BLaER1 treated with 17β-estradiol and CSF1 and Interleukin-3, amounts not matched to agents 10 nM and 100 nM (cell line): ENCODE results near the gene ILF2.
A peak's percentile ranks its signal among the peaks of the same experiment; 100 is the strongest.

Experiments used
- H3K27ac ChIP-seq, 11 experiments: shearing (Covaris generic); formaldehyde crosslinking; 2 replicates each; pipeline ENCODE4 v1.8.1; 2022
- H3K27me3 ChIP-seq, 11 experiments: shearing (Covaris generic); formaldehyde crosslinking; 2 replicates each; pipeline ENCODE4 v1.8.1; 2022
- H3K36me3 ChIP-seq, 11 experiments: shearing (Covaris generic); formaldehyde crosslinking; 2 replicates each; pipeline ENCODE4 v1.8.1; 2022
- H3K4me1 ChIP-seq, 10 experiments: shearing (Covaris generic); formaldehyde crosslinking; 2 replicates each; pipeline ENCODE4 v1.8.1; 2022
- H3K4me2 ChIP-seq, 11 experiments: shearing (Covaris generic); formaldehyde crosslinking; 2 replicates each; pipeline ENCODE4 v1.8.1; 2022
- H3K4me3 ChIP-seq, 10 experiments: shearing (Covaris generic); formaldehyde crosslinking; 2 replicates each; pipeline ENCODE4 v1.8.1; 2022
- H3K9ac ChIP-seq, 11 experiments: shearing (Covaris generic); formaldehyde crosslinking; 2 replicates each; pipeline ENCODE4 v1.8.1; 2022
- H3K9me3 ChIP-seq, 11 experiments: shearing (Covaris generic); formaldehyde crosslinking; replicated peaks in 1 of 11; 2 replicates each; pipeline ENCODE4 v1.8.1; 2022
- H4K20me1 ChIP-seq, 11 experiments: shearing (Covaris generic); formaldehyde crosslinking; 2 replicates each; pipeline ENCODE4 v1.8.1; 2022
- Cebpa-rat ChIP-seq, 11 experiments: shearing (Covaris generic); IDR thresholded peaks; 2 replicates each; pipeline ENCODE4 v1.8.1; 2022

Gene ILF2

DNA sequence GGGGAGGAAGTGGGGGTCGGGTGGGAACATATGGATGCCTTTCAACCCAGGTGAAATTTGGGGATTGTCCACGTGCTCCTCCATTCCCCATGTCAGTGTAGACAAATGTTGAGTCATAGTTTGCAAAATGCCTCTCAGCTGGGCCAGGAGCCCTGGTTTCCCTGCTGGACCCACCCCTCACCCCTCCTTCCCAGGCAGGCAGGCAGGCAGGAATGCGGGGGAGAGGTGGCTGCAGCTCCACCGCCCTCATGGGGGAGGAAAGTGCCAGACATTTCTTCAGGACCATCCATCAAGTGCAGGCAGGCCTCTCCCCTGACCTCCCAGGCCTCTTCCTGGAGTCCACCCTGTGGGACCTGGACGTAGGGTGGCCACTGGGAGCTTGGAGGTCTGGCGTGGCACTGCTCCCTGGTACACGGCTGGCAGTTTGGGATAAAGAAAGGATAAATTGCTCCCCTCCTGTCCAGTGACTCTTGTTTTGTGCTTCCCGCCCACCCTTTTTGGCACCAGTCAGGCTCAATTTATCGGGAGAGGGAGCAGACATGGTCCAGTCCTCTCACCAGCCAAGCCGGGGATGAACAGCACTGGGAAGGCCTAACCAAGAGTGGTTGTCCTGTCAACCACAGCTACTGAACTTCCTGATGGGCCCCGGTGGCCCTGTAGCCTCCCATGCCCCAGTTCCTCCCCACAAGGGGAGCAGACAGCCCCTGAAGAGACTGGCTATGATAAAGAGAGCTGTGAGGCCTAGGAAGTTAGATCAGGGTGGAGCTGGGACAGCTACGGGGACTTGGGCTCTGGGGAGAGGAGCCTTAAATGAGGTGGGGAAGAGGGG is 26.6 kb upstream of the ILF2 start:
- Histone ChIP-seq H3K27ac (peak overlapping the region in 10 of 11 experiments; percentile 0 to 68 (median 43); a peak in 18 of 22 replicates), H3K27me3 (0 out of 22 replicates have a peak, but pooled peaks cover 0 to 5% (median 0%) of the 10 kb centered on the region in 11 experiments), H3K4me2 (peak overlapping the region; percentile 27 to 74 (median 62)), H3K4me1 (peaks cover 12 to 26% (median 18%) of the 10 kb centered on the region in 10 experiments), H3K9me3 (no peaks in the 10 kb centered on the region), H4K20me1 (no peaks in the 10 kb centered on the region), H3K36me3 (no peaks in the 10 kb centered on the region), H3K4me3 (no peak overlapping the region), H3K9ac (peak overlapping the region in 9 of 11 experiments; percentile 4 to 59 (median 44); a peak in 9 of 22 replicates)
- TF ChIP-seq Cebpa-rat (IDR thresholded peaks at IDR 0.05) = no peak

GRCh38 chr1:153696741-153697140 is 25.9 kb upstream of the ILF2 start:
- H3K4me2 ChIP-seq = no peak overlapping the region
- no peaks in the 10 kb centered on the region for H4K20me1 ChIP-seq
- no peaks in the 10 kb centered on the region for H3K36me3 ChIP-seq
- no peak for TF ChIP-seq Cebpa-rat (IDR thresholded peaks at IDR 0.05)
- peaks cover 12 to 20% (median 19%) of the 10 kb centered on the region in 10 experiments for H3K4me1 ChIP-seq
- H3K27ac ChIP-seq = no peak overlapping the region
- H3K27me3 ChIP-seq = 0 out of 22 replicates have a peak, but pooled peaks cover 0 to 5% (median 0%) of the 10 kb centered on the region in 11 experiments
- H3K4me3 ChIP-seq = no peak overlapping the region
- H3K9ac ChIP-seq = no peak overlapping the region
- no peaks in the 10 kb centered on the region for H3K9me3 ChIP-seq

DNA sequence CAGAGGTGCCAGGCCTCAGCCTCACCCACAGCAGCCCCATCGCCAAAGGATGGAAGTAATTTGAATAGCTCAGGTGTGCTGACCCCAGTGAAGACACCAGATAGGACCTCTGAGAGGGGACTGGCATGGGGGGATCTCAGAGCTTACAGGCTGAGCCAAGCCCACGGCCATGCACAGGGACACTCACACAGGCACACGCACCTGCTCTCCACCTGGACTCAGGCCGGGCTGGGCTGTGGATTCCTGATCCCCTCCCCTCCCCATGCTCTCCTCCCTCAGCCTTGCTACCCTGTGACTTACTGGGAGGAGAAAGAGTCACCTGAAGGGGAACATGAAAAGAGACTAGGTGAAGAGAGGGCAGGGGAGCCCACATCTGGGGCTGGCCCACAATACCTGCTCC is 22.7 kb upstream of the ILF2 start:
- H3K4me2 ChIP-seq = no peak overlapping the region
- H3K4me3 ChIP-seq = no peak overlapping the region
- no peaks in the 10 kb centered on the region for H3K36me3 ChIP-seq
- no peak overlapping the region for H3K27ac ChIP-seq
- no peaks in the 10 kb centered on the region for H4K20me1 ChIP-seq
- no peaks in the 10 kb centered on the region for H3K9me3 ChIP-seq
- no peak for TF ChIP-seq Cebpa-rat (IDR thresholded peaks at IDR 0.05)
- peaks cover 17 to 45% (median 43%) of the 10 kb centered on the region in 10 experiments for H3K4me1 ChIP-seq
- H3K9ac ChIP-seq = no peak overlapping the region
- H3K27me3 ChIP-seq = 0 out of 22 replicates have a peak, but pooled peaks cover 0 to 5% (median 0%) of the 10 kb centered on the region in 11 experiments

GRCh38 chr1:153688736-153689328 is 18.0 kb upstream of the ILF2 start:
- no peaks in the 10 kb centered on the region for H3K9me3 ChIP-seq
- H3K27me3 ChIP-seq = no peaks in the 10 kb centered on the region
- no peaks in the 10 kb centered on the region for H4K20me1 ChIP-seq
- no peak overlapping the region; a peak in 1 of 20 replicates for H3K4me3 ChIP-seq
- peak overlapping the region in 2 of 11 experiments; percentile 8 to 32; a peak in 1 of 22 replicates for H3K9ac ChIP-seq
- no peaks in the 10 kb centered on the region for H3K36me3 ChIP-seq
- H3K4me2 ChIP-seq = peak overlapping the region; percentile 69 to 95 (median 83)
- H3K27ac ChIP-seq = peak overlapping the region in 5 of 11 experiments; percentile 20 to 48 (median 30); a peak in 2 of 22 replicates
- TF ChIP-seq Cebpa-rat (IDR thresholded peaks at IDR 0.05) = no peak
- peaks cover 16 to 48% (median 42%) of the 10 kb centered on the region in 10 experiments for H3K4me1 ChIP-seq

DNA sequence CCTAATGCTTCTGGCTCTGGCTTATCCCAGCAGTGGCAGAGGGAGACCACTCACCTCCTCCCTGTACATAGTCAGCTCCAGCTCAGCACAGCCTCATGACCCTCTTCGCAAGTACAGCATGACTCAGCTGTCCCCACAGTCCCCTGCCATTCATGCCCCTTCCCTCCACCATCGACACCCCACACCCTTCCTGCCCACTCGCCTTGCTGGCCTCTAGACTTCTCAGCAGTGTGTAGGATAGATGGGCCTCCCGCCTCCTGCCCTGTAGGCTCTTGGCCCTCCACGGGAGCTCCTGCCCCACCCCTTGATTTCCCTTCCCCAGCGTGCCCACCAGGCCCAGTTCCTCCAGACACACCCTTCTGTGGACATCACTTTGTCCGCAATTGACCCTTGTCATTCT is 17.5 kb upstream of the ILF2 start:
- no peak for TF ChIP-seq Cebpa-rat (IDR thresholded peaks at IDR 0.05)
- Histone ChIP-seq H3K9ac (peak overlapping the region in 1 of 11 experiments; percentile 8; a peak in 1 of 22 replicates), H3K4me2 (peak overlapping the region; percentile 69 to 95 (median 83))

DNA sequence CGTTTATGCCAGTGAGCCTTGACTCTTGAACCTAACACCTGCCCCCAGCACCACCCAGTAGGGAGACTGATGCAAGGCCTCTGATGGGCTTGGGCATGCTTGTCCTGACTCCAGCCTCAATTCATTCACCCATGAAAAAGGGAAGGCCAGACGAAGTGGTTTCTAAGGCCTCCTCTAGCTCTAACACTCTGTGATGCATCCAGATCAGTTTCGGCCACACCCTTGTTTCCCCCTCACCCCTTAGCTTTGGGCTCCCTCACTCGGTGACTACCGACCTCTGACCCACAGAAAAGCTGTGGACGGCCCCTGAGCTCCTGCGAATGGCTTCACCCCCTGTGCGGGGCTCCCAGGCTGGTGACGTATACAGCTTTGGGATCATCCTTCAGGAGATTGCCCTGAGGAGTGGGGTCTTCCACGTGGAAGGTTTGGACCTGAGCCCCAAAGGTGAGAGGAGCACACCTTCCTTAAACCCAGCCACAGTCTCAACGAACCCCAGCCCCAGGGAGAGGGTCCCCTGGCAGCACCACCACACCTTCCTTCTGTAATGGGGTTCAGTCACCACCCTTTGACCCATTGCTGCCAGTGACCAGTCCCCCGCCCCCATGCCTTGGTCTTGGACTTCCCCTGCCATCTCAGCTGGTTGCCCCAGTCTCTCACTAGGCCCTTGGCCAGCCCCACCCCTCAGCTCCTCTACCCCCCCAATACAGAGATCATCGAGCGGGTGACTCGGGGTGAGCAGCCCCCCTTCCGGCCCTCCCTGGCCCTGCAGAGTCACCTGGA is 16.7 kb upstream of the ILF2 start:
- Histone ChIP-seq H3K4me1 (peaks cover 16 to 50% (median 42%) of the 10 kb centered on the region in 10 experiments), H3K4me2 (peak overlapping the region; percentile 69 to 95 (median 83)), H4K20me1 (no peaks in the 10 kb centered on the region; a peak in 1 of 22 replicates), H3K27me3 (peaks cover 0 to 5% (median 0%) of the 10 kb centered on the region in 11 experiments; a peak in 2 of 22 replicates), H3K27ac (peak overlapping the region in 4 of 11 experiments; percentile 9 to 48 (median 28); a peak in 2 of 22 replicates), H3K36me3 (no peaks in the 10 kb centered on the region), H3K9me3 (no peaks in the 10 kb centered on the region), H3K4me3 (no peak overlapping the region), H3K9ac (no peak overlapping the region; a peak in 1 of 22 replicates)
- TF ChIP-seq Cebpa-rat (IDR thresholded peaks at IDR 0.05) = no peak

More for the DNA sequence above, 17.5 kb upstream of the ILF2 start:
- H3K36me3 ChIP-seq = no peaks in the 10 kb centered on the region
- 0 out of 22 replicates have a peak, but pooled peaks cover 0 to 2% (median 0%) of the 10 kb centered on the region in 11 experiments for H3K27me3 ChIP-seq
- H3K4me1 ChIP-seq = peaks cover 16 to 50% (median 42%) of the 10 kb centered on the region in 10 experiments
- H3K27ac ChIP-seq = peak overlapping the region in 6 of 11 experiments; percentile 9 to 48 (median 28); a peak in 8 of 22 replicates
- H3K4me3 ChIP-seq = no peak overlapping the region
- no peaks in the 10 kb centered on the region for H3K9me3 ChIP-seq
- no peaks in the 10 kb centered on the region for H4K20me1 ChIP-seq

GRCh38 chr1:153685544-153686340 is 14.9 kb upstream of the ILF2 start:
- Histone ChIP-seq H3K36me3 (no peaks in the 10 kb centered on the region), H3K9me3 (no peaks in the 10 kb centered on the region), H3K4me2 (no peak overlapping the region), H3K9ac (no peak overlapping the region), H3K27ac (no peak overlapping the region), H3K4me3 (no peak overlapping the region), H3K4me1 (peaks cover 16 to 41% (median 32%) of the 10 kb centered on the region in 10 experiments), H4K20me1 (no peaks in the 10 kb centered on the region; a peak in 1 of 22 replicates), H3K27me3 (peaks cover 8 to 22% (median 13%) of the 10 kb centered on the region in 11 experiments)
- no peak for TF ChIP-seq Cebpa-rat (IDR thresholded peaks at IDR 0.05)

GRCh38 chr1:153684892-153685291 is 14.1 kb upstream of the ILF2 start:
- no peaks in the 10 kb centered on the region for H3K36me3 ChIP-seq
- H3K27ac ChIP-seq = no peak overlapping the region
- H3K27me3 ChIP-seq = peaks cover 16 to 31% (median 21%) of the 10 kb centered on the region in 11 experiments
- no peak for TF ChIP-seq Cebpa-rat (IDR thresholded peaks at IDR 0.05)
- H4K20me1 ChIP-seq = no peaks in the 10 kb centered on the region; a peak in 1 of 22 replicates
- no peak overlapping the region for H3K9ac ChIP-seq
- no peak overlapping the region for H3K4me2 ChIP-seq
- no peaks in the 10 kb centered on the region for H3K9me3 ChIP-seq
- H3K4me1 ChIP-seq = peaks cover 16 to 35% (median 32%) of the 10 kb centered on the region in 10 experiments
- H3K4me3 ChIP-seq = no peak overlapping the region
